ENCODE measurements around the gene ATXN2L. TPM values are rescaled to one million over a fixed set of nuclear protein-coding genes. Genes with fewer than 3 reads are reported as not detected.

ATXN2L gene
- total RNA-seq, 1 experiment from 2014 or later, result 270 TPM

- peaks cover 31% of the 10 kb centered on the region for H3K4me1 ChIP-seq (ENCODE audit: control insufficient read depth, insufficient read depth, low read length)
- POLR2A ChIA-PET, result no interaction called here
- peak overlapping the region; percentile 77 for H3K27ac ChIP-seq (ENCODE audit: low read length)
- CTCF ChIA-PET, result interaction anchor here (0.8 kb wide), 1 partner anchor 66 kb away, joined by 7 read pairs; no protein-coding TSS in a partner anchor
- peak overlapping the region; percentile 70 to 76 for H3K4me3 ChIP-seq (ENCODE audit: low read depth in 2 of 2, low read length in 2 of 2)
- DNase-seq (ENCODE audit: low read depth, low spot score) (no peak), ATAC-seq (peak; percentile 67)
- no peaks in the 10 kb centered on the region for H3K27me3 ChIP-seq (ENCODE audit: control insufficient read depth, insufficient read depth, low read length)
- in situ Hi-C loops (cut with HindIII; ENCODE audit: low pct_unique_long_range_greater_than_20kb, low sequenced_read_pairs) (no loop called here), intact Hi-C loops (cut with micrococcal nuclease; ENCODE audit: unreplicated experiment) (loop anchor here (10.0 kb wide), 1 partner anchor 65 kb away; no protein-coding TSS in a partner anchor)
- H3K9me3 ChIP-seq (ENCODE audit: control insufficient read depth, insufficient read depth, low read depth, low read length), result no peaks in the 10 kb centered on the region
- no peak for TF ChIP-seq TCF7L2 (IDR thresholded peaks at IDR 0.05; ENCODE audit: low read depth, low read length)
- TF ChIP-seq SIN3A (IDR thresholded peaks at IDR 0.05; ENCODE audit: borderline replicate concordance, insufficient read depth, low read depth, low read length), result 0 out of 2 replicates have a peak, but pooled peaks have one; percentile 4
- no TSS peak for BruUV-seq (replicated peaks)
- no peaks in the 10 kb centered on the region; the same call in 1 of the 2 replicates for H3K36me3 ChIP-seq (ENCODE audit: control insufficient read depth, insufficient read depth, low read length)
Measured at GRCh38 chr16:28879261-28879840, 56.6 kb downstream of the ATXN2L start.

- peak overlapping the region; percentile 77 for H3K27ac ChIP-seq (ENCODE audit: low read length)
- TF ChIP-seq REST (IDR thresholded peaks at IDR 0.05; ENCODE audit: insufficient read depth in 1 of 2, low read depth in 2 of 2, low read length in 1 of 2) (no peak), POLR2AphosphoS5 (IDR thresholded peaks at IDR 0.05; ENCODE audit: low read depth, low read length) (peak; percentile 68; the same call in 1 of the 2 replicates), SIN3A (IDR thresholded peaks at IDR 0.05; ENCODE audit: borderline replicate concordance, insufficient read depth, low read depth, low read length) (0 out of 2 replicates have a peak, but pooled peaks have one; percentile 25), TCF7L2 (IDR thresholded peaks at IDR 0.05; ENCODE audit: low read depth, low read length) (no peak)
- TF ChIP-seq, protein P1, sequence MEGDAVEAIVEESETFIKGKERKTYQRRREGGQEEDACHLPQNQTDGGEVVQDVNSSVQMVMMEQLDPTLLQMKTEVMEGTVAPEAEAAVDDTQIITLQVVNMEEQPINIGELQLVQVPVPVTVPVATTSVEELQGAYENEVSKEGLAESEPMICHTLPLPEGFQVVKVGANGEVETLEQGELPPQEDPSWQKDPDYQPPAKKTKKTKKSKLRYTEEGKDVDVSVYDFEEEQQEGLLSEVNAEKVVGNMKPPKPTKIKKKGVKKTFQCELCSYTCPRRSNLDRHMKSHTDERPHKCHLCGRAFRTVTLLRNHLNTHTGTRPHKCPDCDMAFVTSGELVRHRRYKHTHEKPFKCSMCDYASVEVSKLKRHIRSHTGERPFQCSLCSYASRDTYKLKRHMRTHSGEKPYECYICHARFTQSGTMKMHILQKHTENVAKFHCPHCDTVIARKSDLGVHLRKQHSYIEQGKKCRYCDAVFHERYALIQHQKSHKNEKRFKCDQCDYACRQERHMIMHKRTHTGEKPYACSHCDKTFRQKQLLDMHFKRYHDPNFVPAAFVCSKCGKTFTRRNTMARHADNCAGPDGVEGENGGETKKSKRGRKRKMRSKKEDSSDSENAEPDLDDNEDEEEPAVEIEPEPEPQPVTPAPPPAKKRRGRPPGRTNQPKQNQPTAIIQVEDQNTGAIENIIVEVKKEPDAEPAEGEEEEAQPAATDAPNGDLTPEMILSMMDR (IDR thresholded peaks at IDR 0.05), result no peak
- peaks cover 31% of the 10 kb centered on the region for H3K4me1 ChIP-seq (ENCODE audit: control insufficient read depth, insufficient read depth, low read length)
- peak overlapping the region; percentile 70 to 76 for H3K4me3 ChIP-seq (ENCODE audit: low read depth in 2 of 2, low read length in 2 of 2)
- CTCF ChIA-PET, result interaction anchor here (0.8 kb wide), 1 partner anchor 65 kb away, joined by 7 read pairs; no protein-coding TSS in a partner anchor
- in situ Hi-C loops (cut with HindIII; ENCODE audit: low pct_unique_long_range_greater_than_20kb, low sequenced_read_pairs) (no loop called here), intact Hi-C loops (cut with micrococcal nuclease; ENCODE audit: unreplicated experiment) (loop anchor here (10.0 kb wide), 1 partner anchor 65 kb away; no protein-coding TSS in a partner anchor)
- H3K27me3 ChIP-seq (ENCODE audit: control insufficient read depth, insufficient read depth, low read length), result no peaks in the 10 kb centered on the region
- no peaks in the 10 kb centered on the region; the same call in 1 of the 2 replicates for H3K36me3 ChIP-seq (ENCODE audit: control insufficient read depth, insufficient read depth, low read length)
- DNase-seq (ENCODE audit: low read depth, low spot score) (peak; percentile 30), ATAC-seq (peak; percentile 92)
- POLR2A ChIA-PET, result no interaction called here
- no TSS peak for BruUV-seq (replicated peaks)
- no peaks in the 10 kb centered on the region for H3K9me3 ChIP-seq (ENCODE audit: control insufficient read depth, insufficient read depth, low read depth, low read length)
Measured at GRCh38 chr16:28879841-28880588, 57.2 kb downstream of the ATXN2L start.

All from Panc1 (cell line).